PFSK-1 (cell line): ENCODE results near the gene DHRSX.

Source experiments
- FOXP2 ChIP-seq: optimal IDR thresholded peaks from 2 replicates; pipeline ENCODE3; 2011; ENCODE audit warnings: borderline replicate concordance, control low read depth, inconsistent platforms; ENCODE audit not compliant: insufficient read depth; ENCODE audit errors: extremely low read length, extremely low read depth
- POLR2AphosphoS5 ChIP-seq: IDR thresholded peaks from 2 replicates; pipeline ENCODE4 v1.6.1; 2012; ENCODE audit warnings: low read depth, mild to moderate bottlenecking, control low read depth, low read length, moderate library complexity
- SIN3A ChIP-seq: IDR thresholded peaks from 2 replicates; pipeline ENCODE4 v1.6.1; 2012; ENCODE audit warnings: mild to moderate bottlenecking, low read length, moderate library complexity, borderline replicate concordance; ENCODE audit not compliant: insufficient read depth
- TAF1 ChIP-seq: IDR thresholded peaks from 2 replicates; pipeline ENCODE4 v1.6.1; 2012; ENCODE audit warnings: low read length, control low read depth, borderline replicate concordance; ENCODE audit not compliant: insufficient read depth
- TF ChIP-seq, protein P1 (sequence below), 2 experiments: IDR thresholded peaks; 2 replicates each; pipeline versions ENCODE4 v1.6.1 to v1.8.0; 2011 to 2012; ENCODE audit warnings: low read depth in 2 of 2, low read length in 2 of 2, control low read depth in 1 of 2, inconsistent platforms in 1 of 2, mild to moderate bottlenecking in 1 of 2, moderate library complexity in 1 of 2; ENCODE audit not compliant: insufficient read depth in 1 of 2

GRCh38 chrX:2193273-2193592 is 307.5 kb downstream of the DHRSX start:
- TF ChIP-seq POLR2AphosphoS5 (no peak), TAF1 (no peak), SIN3A (no peak), FOXP2 (no peak)
- TF ChIP-seq, protein P1, sequence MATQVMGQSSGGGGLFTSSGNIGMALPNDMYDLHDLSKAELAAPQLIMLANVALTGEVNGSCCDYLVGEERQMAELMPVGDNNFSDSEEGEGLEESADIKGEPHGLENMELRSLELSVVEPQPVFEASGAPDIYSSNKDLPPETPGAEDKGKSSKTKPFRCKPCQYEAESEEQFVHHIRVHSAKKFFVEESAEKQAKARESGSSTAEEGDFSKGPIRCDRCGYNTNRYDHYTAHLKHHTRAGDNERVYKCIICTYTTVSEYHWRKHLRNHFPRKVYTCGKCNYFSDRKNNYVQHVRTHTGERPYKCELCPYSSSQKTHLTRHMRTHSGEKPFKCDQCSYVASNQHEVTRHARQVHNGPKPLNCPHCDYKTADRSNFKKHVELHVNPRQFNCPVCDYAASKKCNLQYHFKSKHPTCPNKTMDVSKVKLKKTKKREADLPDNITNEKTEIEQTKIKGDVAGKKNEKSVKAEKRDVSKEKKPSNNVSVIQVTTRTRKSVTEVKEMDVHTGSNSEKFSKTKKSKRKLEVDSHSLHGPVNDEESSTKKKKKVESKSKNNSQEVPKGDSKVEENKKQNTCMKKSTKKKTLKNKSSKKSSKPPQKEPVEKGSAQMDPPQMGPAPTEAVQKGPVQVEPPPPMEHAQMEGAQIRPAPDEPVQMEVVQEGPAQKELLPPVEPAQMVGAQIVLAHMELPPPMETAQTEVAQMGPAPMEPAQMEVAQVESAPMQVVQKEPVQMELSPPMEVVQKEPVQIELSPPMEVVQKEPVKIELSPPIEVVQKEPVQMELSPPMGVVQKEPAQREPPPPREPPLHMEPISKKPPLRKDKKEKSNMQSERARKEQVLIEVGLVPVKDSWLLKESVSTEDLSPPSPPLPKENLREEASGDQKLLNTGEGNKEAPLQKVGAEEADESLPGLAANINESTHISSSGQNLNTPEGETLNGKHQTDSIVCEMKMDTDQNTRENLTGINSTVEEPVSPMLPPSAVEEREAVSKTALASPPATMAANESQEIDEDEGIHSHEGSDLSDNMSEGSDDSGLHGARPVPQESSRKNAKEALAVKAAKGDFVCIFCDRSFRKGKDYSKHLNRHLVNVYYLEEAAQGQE (IDR thresholded peaks at IDR 0.05; ENCODE audit: insufficient read depth in 1 of 2, low read depth in 2 of 2, low read length in 2 of 2): no peak
